ENCODE results near the gene NPEPPS. TPM values are rescaled to one million over a fixed set of nuclear protein-coding genes. Genes with fewer than 3 reads are reported as not detected.

Gene NPEPPS
- total RNA-seq, 1 donor from 2014 or later, result 130 TPM

DNA sequence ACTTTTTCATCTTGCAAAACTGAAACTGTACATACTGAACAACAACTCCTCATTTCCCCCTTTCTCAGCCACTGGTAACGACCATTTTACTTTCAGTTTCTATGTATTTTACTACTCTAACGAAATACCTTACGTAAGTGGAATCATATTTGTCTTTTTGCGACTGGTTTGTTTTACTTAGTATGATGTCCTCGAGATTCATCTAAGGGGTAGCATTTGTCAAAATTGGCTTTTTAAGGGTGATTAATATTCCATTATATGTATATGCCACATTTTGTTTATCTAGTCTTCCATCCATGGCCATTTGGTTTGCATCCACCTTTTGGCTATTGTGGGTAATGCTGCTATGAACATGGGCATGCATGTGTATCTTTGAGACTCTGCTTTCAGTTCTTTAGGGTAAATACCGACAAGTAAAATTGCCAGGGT lies 129.2 kb downstream of the NPEPPS start:
- Mint-ChIP-seq H3K9me3 (ENCODE audit: unreplicated experiment) (no peaks in the 10 kb centered on the region), H3K27me3 (ENCODE audit: unreplicated experiment) (no peaks in the 10 kb centered on the region), H3K4me3 (ENCODE audit: unreplicated experiment) (no peak overlapping the region), H3K4me1 (ENCODE audit: unreplicated experiment) (peaks cover 6% of the 10 kb centered on the region), H3K27ac (ENCODE audit: unreplicated experiment) (no peak overlapping the region), H3K36me3 (ENCODE audit: unreplicated experiment) (peaks cover 47% of the 10 kb centered on the region)
- TF ChIP-seq, protein P1, sequence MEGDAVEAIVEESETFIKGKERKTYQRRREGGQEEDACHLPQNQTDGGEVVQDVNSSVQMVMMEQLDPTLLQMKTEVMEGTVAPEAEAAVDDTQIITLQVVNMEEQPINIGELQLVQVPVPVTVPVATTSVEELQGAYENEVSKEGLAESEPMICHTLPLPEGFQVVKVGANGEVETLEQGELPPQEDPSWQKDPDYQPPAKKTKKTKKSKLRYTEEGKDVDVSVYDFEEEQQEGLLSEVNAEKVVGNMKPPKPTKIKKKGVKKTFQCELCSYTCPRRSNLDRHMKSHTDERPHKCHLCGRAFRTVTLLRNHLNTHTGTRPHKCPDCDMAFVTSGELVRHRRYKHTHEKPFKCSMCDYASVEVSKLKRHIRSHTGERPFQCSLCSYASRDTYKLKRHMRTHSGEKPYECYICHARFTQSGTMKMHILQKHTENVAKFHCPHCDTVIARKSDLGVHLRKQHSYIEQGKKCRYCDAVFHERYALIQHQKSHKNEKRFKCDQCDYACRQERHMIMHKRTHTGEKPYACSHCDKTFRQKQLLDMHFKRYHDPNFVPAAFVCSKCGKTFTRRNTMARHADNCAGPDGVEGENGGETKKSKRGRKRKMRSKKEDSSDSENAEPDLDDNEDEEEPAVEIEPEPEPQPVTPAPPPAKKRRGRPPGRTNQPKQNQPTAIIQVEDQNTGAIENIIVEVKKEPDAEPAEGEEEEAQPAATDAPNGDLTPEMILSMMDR (IDR thresholded peaks at IDR 0.05), result no peak
- no peak for DNase-seq (ENCODE audit: extremely low spot score, unreplicated experiment)

GRCh38 chr17:47663912-47664623 lies 133.2 kb downstream of the NPEPPS start:
- TF ChIP-seq, protein P1 (IDR thresholded peaks at IDR 0.05), result peak; percentile 79
- Mint-ChIP-seq H3K4me1 (ENCODE audit: unreplicated experiment) (no peaks in the 10 kb centered on the region), H3K27ac (ENCODE audit: unreplicated experiment) (peak overlapping the region; percentile 50), H3K9me3 (ENCODE audit: unreplicated experiment) (no peaks in the 10 kb centered on the region), H3K36me3 (ENCODE audit: unreplicated experiment) (peaks cover 41% of the 10 kb centered on the region), H3K4me3 (ENCODE audit: unreplicated experiment) (no peak overlapping the region), H3K27me3 (ENCODE audit: unreplicated experiment) (no peaks in the 10 kb centered on the region)
- DNase-seq (ENCODE audit: extremely low spot score, unreplicated experiment), result no peak

GRCh38 chr17:47664624-47664941 lies 133.7 kb downstream of the NPEPPS start:
- TF ChIP-seq, protein P1 (IDR thresholded peaks at IDR 0.05), result no peak
- Mint-ChIP-seq H3K27ac (ENCODE audit: unreplicated experiment) (peak overlapping the region; percentile 50), H3K27me3 (ENCODE audit: unreplicated experiment) (no peaks in the 10 kb centered on the region), H3K4me1 (ENCODE audit: unreplicated experiment) (no peaks in the 10 kb centered on the region), H3K9me3 (ENCODE audit: unreplicated experiment) (no peaks in the 10 kb centered on the region), H3K4me3 (ENCODE audit: unreplicated experiment) (no peak overlapping the region), H3K36me3 (ENCODE audit: unreplicated experiment) (peaks cover 45% of the 10 kb centered on the region)
- DNase-seq (ENCODE audit: extremely low spot score, unreplicated experiment), result no peak

- DNase-seq (ENCODE audit: extremely low spot score, unreplicated experiment), result no peak
- peaks cover 50% of the 10 kb centered on the region for H3K36me3 Mint-ChIP-seq (ENCODE audit: unreplicated experiment)
- H3K4me1 Mint-ChIP-seq (ENCODE audit: unreplicated experiment), result no peaks in the 10 kb centered on the region
- no peak overlapping the region for H3K4me3 Mint-ChIP-seq (ENCODE audit: unreplicated experiment)
- H3K9me3 Mint-ChIP-seq (ENCODE audit: unreplicated experiment), result no peaks in the 10 kb centered on the region
- H3K27ac Mint-ChIP-seq (ENCODE audit: unreplicated experiment), result no peak overlapping the region
- no peaks in the 10 kb centered on the region for H3K27me3 Mint-ChIP-seq (ENCODE audit: unreplicated experiment)
- TF ChIP-seq, protein P1 (IDR thresholded peaks at IDR 0.05), result no peak
These were observed 134.7 kb downstream of the NPEPPS start for GRCh38 chr17:47665655-47666054.

- no peaks in the 10 kb centered on the region for H3K4me1 Mint-ChIP-seq (ENCODE audit: unreplicated experiment)
- TF ChIP-seq, protein P1 (IDR thresholded peaks at IDR 0.05), result no peak
- no peaks in the 10 kb centered on the region for H3K27me3 Mint-ChIP-seq (ENCODE audit: unreplicated experiment)
- H3K9me3 Mint-ChIP-seq (ENCODE audit: unreplicated experiment), result no peaks in the 10 kb centered on the region
- DNase-seq (ENCODE audit: extremely low spot score, unreplicated experiment), result no peak
- H3K27ac Mint-ChIP-seq (ENCODE audit: unreplicated experiment), result no peak overlapping the region
- no peak overlapping the region for H3K4me3 Mint-ChIP-seq (ENCODE audit: unreplicated experiment)
- H3K36me3 Mint-ChIP-seq (ENCODE audit: unreplicated experiment), result peaks cover 64% of the 10 kb centered on the region
These were observed 138.2 kb downstream of the NPEPPS start for GRCh38 chr17:47669081-47669480.

Measured in osteocyte (in vitro differentiated cells).